GM21786 (cell line): Measurements from ENCODE around the gene TECPR1.

Experiments used
- ATAC-seq: cut with Tn5 transposase; IDR thresholded peaks from one replicate; pipeline ENCODE4 v1.9.1; 2021; ENCODE audit not compliant: unreplicated experiment

TECPR1 gene

GRCh38 chr7:98248156-98248555 lies 3.9 kb downstream of the TECPR1 start:
- no peak for ATAC-seq

DNA sequence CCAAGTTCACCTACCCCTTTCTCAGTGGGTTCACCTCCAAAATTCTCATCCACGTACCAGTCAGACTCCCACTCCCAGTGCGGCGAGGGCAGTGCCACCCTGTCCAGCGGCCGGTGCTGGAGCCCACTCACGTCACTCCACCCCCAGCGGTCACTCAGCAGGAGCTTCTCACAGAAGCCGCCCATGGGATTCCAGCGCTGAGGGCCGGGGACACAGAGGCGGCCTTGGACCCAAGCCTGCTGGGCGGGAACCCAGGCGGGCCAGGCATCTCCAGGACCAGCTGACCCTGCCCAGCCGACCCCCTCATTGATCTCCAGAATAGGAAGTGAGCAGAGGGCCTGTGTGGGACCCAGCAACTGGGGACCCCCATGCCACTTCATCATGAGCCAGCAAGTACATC lies 7.2 kb downstream of the TECPR1 start:
- no peak for ATAC-seq

GRCh38 chr7:98242934-98243333 lies 9.1 kb downstream of the TECPR1 start:
- ATAC-seq: no peak

- ATAC-seq: no peak
Measured at GRCh38 chr7:98242342-98242741, 9.7 kb downstream of the TECPR1 start.

DNA sequence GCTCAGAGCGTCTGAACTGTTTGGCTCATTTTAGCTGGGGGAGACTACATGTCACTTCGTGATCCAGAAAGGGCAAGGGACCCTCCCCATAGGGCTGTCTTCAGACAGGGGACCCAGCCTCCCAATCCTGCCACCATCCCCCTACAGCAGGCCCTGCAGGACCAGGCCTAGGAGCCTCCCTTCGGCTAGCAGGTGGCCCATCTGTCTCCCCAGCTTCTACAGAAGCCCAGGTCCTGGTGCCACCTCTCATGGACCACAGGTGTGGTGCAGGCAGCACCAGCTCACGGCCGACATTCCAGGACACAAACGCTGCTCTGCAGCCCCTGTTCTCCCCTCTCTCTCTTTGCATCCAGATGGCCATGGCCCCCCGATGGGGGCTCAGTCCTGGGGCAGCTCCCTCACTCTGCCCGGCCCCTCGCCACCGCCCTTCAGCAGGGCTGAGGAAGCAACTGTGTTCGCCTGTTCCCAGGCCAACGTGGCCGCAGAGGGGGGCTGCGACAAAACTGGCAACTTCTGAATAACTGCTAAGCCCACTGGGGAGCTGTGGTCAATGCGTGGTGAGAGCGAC lies 10.3 kb downstream of the TECPR1 start:
- ATAC-seq: no peak

DNA sequence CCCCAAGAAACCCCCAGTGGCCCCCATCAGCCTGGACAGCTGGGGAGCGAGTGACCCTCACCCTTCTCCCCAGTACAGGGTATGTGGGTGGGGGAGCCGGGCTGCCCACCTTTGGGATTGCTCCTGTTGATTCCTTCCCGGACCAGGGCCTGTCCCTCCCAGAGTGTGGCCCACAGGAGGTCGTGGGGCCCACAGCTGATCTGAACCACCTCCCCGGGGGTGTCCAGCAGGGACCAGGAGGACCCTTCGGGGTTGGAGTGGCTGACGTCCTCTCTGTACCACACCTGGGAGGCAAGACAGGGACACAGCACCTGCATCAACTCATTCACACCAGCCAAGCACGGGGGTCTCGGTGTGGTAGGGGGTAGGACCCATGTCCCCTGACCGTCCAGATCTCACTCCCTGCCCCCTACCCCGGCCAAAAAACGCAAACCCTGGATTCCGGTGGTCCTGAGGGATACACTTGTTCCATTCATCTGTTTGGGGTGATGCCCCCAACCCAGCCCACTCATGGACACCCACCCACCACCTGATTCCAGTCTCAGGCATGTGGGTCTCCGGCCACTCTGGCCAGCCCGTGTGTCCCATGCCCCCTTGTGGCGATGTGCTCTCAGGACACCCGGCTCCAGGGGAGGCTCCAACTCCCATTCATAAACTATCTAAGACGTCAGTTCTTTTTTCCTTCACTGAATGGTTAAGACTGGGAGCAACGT lies 10.9 kb downstream of the TECPR1 start:
- ATAC-seq: no peak

DNA sequence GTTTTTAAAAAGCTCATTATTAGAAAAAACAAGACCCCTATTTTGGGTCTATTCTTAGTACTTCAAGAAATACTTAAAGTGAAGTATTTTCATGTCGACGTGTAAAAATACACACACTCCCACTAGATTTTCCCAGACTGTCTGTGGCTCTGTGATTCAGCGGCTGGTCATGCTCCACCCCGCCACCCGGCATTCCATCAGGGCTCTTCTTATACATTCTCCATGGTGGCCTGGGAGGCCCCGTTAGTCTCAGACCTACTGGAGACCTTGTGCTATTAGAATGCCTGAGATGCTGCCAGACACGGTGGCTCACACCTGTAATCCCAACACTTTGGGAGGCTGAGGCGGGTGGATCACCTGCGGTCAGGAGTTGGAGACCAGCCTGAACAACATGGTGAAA lies 13.1 kb downstream of the TECPR1 start:
- no peak for ATAC-seq

GRCh38 chr7:98238076-98238475 lies 14.0 kb downstream of the TECPR1 start:
- no peak for ATAC-seq

- ATAC-seq: no peak
Measured at GRCh38 chr7:98236355-98237185, 15.5 kb downstream of the TECPR1 start.

DNA sequence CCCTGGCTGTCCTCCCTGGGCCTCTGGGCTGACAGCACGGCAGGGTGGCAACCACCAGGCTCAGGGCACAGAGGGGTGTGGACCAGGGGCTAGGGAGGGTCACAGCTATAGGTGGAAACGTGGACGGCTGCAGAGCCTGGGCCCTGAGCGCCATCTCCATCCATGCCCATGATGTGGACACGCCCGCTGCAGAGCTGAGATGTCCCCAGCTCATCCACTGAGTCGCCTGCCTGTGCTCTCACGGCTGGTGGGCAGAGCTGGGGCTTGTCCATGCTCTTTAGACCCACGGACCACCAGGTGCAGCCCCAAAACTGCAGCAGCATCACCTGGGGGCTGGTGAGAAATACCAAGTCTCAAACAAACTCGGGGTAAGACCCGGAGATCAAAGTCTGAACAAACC lies 16.1 kb downstream of the TECPR1 start:
- no peak for ATAC-seq

DNA sequence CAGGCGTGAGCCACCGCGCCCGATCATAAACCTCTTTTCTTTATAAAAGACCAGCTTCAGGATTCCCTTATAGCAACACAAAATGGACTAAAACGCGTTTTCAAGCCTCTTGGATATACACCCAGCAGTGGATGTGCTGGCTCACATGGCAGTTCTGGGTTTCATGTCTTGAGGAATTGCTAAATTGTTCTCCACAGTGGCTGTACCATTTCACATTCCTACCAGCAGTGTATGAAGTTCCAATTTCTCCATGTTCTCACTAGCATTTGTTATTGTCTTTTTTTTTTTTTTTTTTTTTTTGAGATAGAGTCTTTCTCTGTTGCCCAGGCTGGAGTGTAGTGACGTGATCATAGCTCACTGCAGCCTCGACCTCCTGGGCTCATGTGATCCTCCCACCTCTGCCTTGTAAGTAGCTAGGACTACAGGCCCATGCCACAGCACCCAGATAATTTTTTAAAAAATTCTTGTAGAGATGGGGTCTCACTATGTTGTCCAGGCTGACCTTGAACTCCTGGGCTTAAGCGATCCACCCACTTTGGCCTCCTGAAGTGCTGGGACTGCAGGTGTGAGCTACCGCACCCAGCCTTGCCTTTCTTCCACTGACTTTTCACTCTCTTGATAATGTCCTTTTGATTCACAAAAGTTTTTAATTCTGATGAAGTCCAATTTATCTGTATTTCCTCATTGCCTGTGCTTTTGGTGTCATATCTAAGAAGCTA lies 17.4 kb downstream of the TECPR1 start:
- no peak for ATAC-seq

DNA sequence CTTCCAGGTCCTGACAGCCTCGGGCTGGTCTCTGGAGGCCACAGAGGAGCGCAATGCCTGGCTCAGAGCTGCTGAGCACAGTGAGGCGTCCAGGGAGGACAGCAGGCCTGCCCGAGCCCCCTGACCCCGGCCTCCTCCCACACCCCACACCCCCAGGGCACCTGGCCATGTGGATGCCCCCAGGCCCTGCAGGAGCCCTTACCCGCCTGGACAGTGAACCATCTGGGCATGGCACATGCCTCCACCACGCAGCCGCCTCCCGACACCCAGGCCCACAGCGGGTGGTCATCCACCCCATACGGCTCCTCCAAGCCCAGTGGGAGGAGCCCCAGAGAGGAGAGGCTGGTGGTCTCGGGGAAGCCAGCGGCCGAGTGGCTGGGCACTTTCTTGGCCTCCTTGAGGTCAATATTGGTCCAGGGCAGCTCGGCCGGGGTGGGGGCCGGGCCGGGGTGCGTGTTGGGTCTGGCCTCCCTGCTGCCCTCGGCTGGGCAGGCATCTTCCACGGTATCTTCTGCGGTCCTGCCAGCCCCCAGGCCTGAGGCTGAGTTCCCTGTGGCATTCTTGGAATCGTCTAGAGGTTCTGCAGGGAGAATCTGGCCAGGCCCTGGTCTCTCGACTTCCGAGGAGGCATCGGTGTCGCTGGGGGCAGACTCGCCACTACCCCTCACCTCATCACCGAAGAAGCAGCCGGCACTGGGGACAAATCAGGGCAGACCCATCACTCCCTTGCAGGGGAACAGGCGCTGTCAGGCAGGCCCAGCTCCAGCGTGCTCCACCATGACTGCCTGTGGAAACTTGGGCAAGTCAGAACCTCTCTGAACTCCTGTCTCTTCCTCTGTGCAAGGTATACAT lies 18.6 kb downstream of the TECPR1 start:
- ATAC-seq: no peak

GRCh38 chr7:98232799-98233198 lies 19.2 kb downstream of the TECPR1 start:
- no peak for ATAC-seq

DNA sequence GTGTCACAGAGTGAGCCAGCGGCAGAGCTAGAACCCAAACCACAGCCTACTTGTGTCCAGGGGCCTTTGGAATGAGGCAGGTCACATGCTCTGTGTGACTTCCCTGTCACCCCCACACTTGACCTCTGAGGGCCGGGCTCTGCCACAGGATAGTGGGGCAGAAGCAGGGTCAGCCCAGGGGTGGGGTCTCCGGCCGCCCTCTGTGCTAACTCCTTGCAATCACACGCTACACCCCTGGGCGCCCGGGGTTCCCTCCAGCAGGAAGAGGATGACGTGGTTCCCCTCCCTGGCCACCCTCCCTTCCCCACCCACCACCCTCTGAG lies 19.8 kb downstream of the TECPR1 start:
- no peak for ATAC-seq

DNA sequence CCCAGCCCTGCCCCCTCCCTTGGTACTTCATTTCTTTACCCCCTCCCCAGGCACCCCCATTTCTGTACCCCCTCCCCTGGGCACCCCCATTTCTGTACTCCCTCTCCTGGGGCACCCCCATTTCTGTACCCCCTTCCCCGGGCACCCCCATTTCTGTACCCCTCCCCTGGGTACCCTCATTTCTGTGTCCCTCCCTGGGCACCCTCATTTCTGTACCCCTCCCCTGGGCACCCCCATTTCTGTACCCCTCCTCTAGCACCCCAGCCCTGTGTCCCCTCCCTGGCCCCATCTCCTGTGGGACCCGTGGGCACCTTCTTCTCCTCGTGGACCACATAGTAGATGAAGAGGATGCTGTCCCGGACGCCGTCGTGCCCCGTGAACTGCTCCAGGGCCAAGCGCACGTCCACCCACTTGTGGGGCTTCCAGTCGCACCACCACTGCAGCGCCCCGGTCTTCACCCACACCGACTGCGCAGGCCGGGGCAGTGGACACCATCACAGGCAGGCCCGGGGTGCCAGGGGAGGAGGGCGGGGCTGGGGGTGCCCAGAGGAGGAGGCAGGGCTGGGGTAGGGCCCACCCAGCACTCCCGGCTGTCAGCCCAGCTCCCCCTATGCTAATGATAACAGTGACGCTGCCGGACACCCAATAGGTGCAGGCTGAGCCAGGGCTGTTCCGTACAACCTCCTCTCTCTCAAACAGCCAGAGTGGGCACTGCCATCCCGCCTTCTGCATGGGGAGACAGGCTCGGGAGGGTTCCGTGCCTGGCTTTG lies 20.4 kb downstream of the TECPR1 start:
- no peak for ATAC-seq

- ATAC-seq: no peak
Measured at GRCh38 chr7:98230746-98231471, 21.1 kb downstream of the TECPR1 start.

DNA sequence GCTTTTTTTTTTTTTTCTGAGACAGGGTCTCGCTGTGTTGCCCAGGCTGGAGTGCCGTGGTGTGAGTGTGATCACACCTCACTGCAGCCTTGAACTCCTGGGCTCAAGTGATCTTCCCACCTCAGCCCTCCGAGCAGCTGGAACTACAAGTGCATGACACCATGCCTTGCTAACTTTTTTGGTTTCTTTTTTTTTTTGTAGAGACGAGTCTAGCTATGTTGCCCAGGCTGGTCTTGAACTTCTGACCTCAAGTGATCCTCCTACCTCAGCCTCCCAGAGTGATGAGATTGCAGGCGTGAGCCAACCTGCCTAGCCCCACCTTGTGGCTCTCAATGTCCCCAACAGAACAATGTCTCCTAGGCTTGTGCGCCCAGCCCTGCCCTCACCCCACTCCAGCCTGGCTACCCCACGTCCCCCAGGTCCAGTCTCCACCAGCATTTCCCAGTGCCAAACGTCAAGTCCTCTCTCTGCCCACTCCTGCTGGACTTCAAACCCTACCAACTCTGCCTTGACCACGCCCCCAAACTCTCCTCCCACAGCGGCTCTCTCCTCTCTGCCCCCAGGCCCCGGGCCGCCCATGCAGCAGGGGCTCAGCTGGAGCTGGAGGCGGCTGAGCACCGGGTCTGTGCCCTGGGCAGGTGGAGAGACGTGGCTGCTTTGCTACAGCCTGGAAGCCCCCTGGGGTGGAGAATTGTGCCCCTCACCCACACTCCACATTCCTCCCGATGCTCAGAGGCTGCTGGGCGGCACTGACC lies 21.9 kb downstream of the TECPR1 start:
- no peak for ATAC-seq

GRCh38 chr7:98229441-98229840 lies 22.6 kb downstream of the TECPR1 start:
- ATAC-seq: no peak

DNA sequence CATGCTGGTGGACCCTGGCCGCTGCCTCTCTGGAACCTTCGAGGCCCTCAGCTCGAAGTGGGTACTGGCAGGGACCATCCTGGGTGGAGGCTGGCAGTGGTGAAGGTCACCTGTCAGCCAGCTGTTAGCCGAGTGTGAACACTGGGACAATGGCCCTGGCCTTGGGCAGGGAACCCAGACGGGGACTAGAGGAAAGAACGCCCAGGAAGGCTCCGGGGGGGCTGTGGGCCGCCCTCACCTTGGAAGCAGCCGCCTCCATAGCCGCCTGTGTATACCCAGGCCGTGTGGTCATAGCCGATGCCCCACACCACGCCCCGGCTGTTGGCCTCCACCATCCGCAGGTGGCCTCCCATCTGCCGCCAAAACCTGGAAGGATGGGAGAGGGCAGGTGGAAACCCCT lies 23.2 kb downstream of the TECPR1 start:
- no peak for ATAC-seq
